ENCODE results near the gene SCN1B. TPM values are rescaled to one million over a fixed set of nuclear protein-coding genes. Genes with fewer than 3 reads are reported as not detected.

Gene SCN1B
- total and polyA plus RNA-seq, 10 of the 15 experiments (the other 5 are each of a cell fraction or from before 2014, with no cell fraction given) = 0.04 to 0.54 (median 0.11) TPM; not detected in 3

- H3K79me2 ChIP-seq (ENCODE audit: control insufficient read depth, insufficient read depth, low read length) = peaks cover 43% of the 10 kb centered on the region
- WGBS (ENCODE audit: insufficient coverage, insufficient replicate concordance, low lambda C conversion rate, missing lambda C conversion rate) = 95% methylated on average over 8 of the region's 11 CpGs
- TF ChIP-seq, protein P1, sequence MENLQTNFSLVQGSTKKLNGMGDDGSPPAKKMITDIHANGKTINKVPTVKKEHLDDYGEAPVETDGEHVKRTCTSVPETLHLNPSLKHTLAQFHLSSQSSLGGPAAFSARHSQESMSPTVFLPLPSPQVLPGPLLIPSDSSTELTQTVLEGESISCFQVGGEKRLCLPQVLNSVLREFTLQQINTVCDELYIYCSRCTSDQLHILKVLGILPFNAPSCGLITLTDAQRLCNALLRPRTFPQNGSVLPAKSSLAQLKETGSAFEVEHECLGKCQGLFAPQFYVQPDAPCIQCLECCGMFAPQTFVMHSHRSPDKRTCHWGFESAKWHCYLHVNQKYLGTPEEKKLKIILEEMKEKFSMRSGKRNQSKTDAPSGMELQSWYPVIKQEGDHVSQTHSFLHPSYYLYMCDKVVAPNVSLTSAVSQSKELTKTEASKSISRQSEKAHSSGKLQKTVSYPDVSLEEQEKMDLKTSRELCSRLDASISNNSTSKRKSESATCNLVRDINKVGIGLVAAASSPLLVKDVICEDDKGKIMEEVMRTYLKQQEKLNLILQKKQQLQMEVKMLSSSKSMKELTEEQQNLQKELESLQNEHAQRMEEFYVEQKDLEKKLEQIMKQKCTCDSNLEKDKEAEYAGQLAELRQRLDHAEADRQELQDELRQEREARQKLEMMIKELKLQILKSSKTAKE (IDR thresholded peaks at IDR 0.05; ENCODE audit: low read depth, poor library complexity, severe bottlenecking) = no peak
- TF ChIP-seq SMC3 (IDR thresholded peaks at IDR 0.05; ENCODE audit: borderline replicate concordance, low read length) = no peak
- no peak for TF ChIP-seq YY1 (IDR thresholded peaks at IDR 0.05; ENCODE audit: low read depth, low read length)
- no peak for TF ChIP-seq NKRF (conservative IDR thresholded peaks at IDR 0.05)
- no peak for TF ChIP-seq RAD51 (IDR thresholded peaks at IDR 0.05)
- TF ChIP-seq MEF2A (IDR thresholded peaks at IDR 0.05; ENCODE audit: insufficient read depth, low read depth, low read length) = no peak
- TF ChIP-seq EP300 (IDR thresholded peaks at IDR 0.05; ENCODE audit: borderline replicate concordance in 1 of 2, control insufficient read depth in 1 of 2, low read depth in 2 of 2, low read length in 2 of 2) = no peak
- TF ChIP-seq REST (IDR thresholded peaks at IDR 0.05; ENCODE audit: low read depth, low read length) = no peak
- no peak for TF ChIP-seq SUPT20H (IDR thresholded peaks at IDR 0.05; ENCODE audit: borderline replicate concordance, control insufficient read depth, low read depth, low read length)
- TF ChIP-seq E2F8 (IDR thresholded peaks at IDR 0.05; ENCODE audit: low read depth, partially characterized antibody) = no peak
- no peak for TF ChIP-seq EZH2 (IDR thresholded peaks at IDR 0.05; ENCODE audit: borderline replicate concordance, control insufficient read depth, low read depth, low read length)
These were observed 24.9 kb upstream of the SCN1B start for GRCh38 chr19:35005256-35005977.

More at GRCh38 chr19:35005256-35005977, 24.9 kb upstream of the SCN1B start:
- Histone ChIP-seq H2AFZ (ENCODE audit: control insufficient read depth, low read depth, low read length) (no peak overlapping the region), H3K36me3 (ENCODE audit: control insufficient read depth in 2 of 2, insufficient read depth in 2 of 2, low read length in 1 of 2) (peaks cover 5 to 16% of the 10 kb centered on the region in 2 experiments; a peak in 3 of 4 replicates), H3K4me1 (ENCODE audit: control insufficient read depth, insufficient read depth, low read length) (peaks cover 18% of the 10 kb centered on the region), H3K9ac (ENCODE audit: control insufficient read depth, insufficient read depth, low read length) (no peak overlapping the region), H4K20me1 (ENCODE audit: control insufficient read depth, insufficient read depth) (peaks cover 6% of the 10 kb centered on the region; the same call in 1 of the 2 replicates), H3K27me3 (replicated peaks in 1 of 2; ENCODE audit: control insufficient read depth in 2 of 2, insufficient read depth in 2 of 2, low read length in 1 of 2) (no peaks in the 10 kb centered on the region), H3K27ac (ENCODE audit: control insufficient read depth, insufficient read depth) (no peak overlapping the region), H3K4me2 (ENCODE audit: control insufficient read depth, insufficient read depth) (no peak overlapping the region), H3K4me3 (no peak overlapping the region), H3K9me3 (replicated peaks; ENCODE audit: control insufficient read depth, insufficient read depth, low read length) (no peaks in the 10 kb centered on the region)
- POLR2A ChIA-PET = no interaction called here
- no TSS peak for BruUV-seq (replicated peaks)
- SMC1A ChIA-PET (ENCODE audit: uncharacterized antibody, unreplicated experiment) = no interaction called here
- in situ Hi-C loops (cut with MboI) = no loop called here
- intact Hi-C loops (cut with micrococcal nuclease; ENCODE audit: unreplicated experiment) = no loop called here
- RAD21 ChIA-PET (ENCODE audit: unreplicated experiment) = no interaction called here
- DNase-seq (ENCODE audit: low read depth, low spot score) = no peak
- no peak for ATAC-seq
- CTCF ChIA-PET = interaction anchor here (0.7 to 2.0 kb wide), 3 partner anchors 26 to 32 kb away, joined by 3 to 5 read pairs (median 3); no protein-coding TSS in a partner anchor
- FAIRE-seq = no peak
